NCI-H774 (cell line): Measurements from ENCODE around the gene PMCH.
"Not testable (repeated sequence)": the region's sequence is repeated elsewhere in the genome, so short reads cannot be mapped to it uniquely, and the experiment has no call there.

Source experiments
- DNase-seq: peaks from one replicate; lab custom pipeline; 2025; lab: John Stamatoyannopoulos, UW

Gene PMCH

GRCh38 chr12:102197789-102198188 is at the start of gene PMCH:
TSS of gene PMCH (minus strand) at chr12:102197833. CDS start at chr12:102197770, 63 bp downstream.
- DNase-seq = no peak

GRCh38 chr12:102240859-102241258 is 43.2 kb upstream of the PMCH start:
- DNase-seq = not testable (repeated sequence)

- DNase-seq = no peak
Measured at GRCh38 chr12:102234599-102234998, 37.0 kb upstream of the PMCH start.

GRCh38 chr12:102232446-102232845 is 34.8 kb upstream of the PMCH start:
- no peak for DNase-seq

GRCh38 chr12:102232036-102232435 is 34.4 kb upstream of the PMCH start:
- no peak for DNase-seq

GRCh38 chr12:102227954-102228353 is 30.3 kb upstream of the PMCH start:
- DNase-seq = no peak

GRCh38 chr12:102220736-102221135 is 23.1 kb upstream of the PMCH start:
- DNase-seq = no peak

GRCh38 chr12:102215992-102216691 is 18.5 kb upstream of the PMCH start:
- DNase-seq = no peak

GRCh38 chr12:102204025-102204424 is 6.4 kb upstream of the PMCH start:
- DNase-seq = no peak

GRCh38 chr12:102202556-102202955 is 4.9 kb upstream of the PMCH start:
- DNase-seq = no peak

- no peak for DNase-seq
Measured at GRCh38 chr12:102201436-102202061, 3.9 kb upstream of the PMCH start.

GRCh38 chr12:102195826-102196225 is 1.8 kb downstream of the PMCH start:
- DNase-seq = no peak

GRCh38 chr12:102182635-102183034 is 15.0 kb downstream of the PMCH start:
- no peak for DNase-seq

GRCh38 chr12:102174761-102175160 is 22.9 kb downstream of the PMCH start:
- no peak for DNase-seq

- DNase-seq = no peak
Measured at GRCh38 chr12:102174117-102174516, 23.5 kb downstream of the PMCH start.

- no peak for DNase-seq
Measured at GRCh38 chr12:102172436-102172835, 25.2 kb downstream of the PMCH start.

- no peak for DNase-seq
Measured at GRCh38 chr12:102171951-102172350, 25.7 kb downstream of the PMCH start.

- DNase-seq = peak; percentile 5
Measured at GRCh38 chr12:102169922-102170621, 27.6 kb downstream of the PMCH start.

- no peak for DNase-seq
Measured at GRCh38 chr12:102167821-102168604, 29.6 kb downstream of the PMCH start.

- no peak for DNase-seq
Measured at GRCh38 chr12:102163383-102163782, 34.2 kb downstream of the PMCH start.

- DNase-seq = not testable (repeated sequence)
Measured at GRCh38 chr12:102155206-102155605, 42.4 kb downstream of the PMCH start.

- not testable (repeated sequence) for DNase-seq
Measured at GRCh38 chr12:102147062-102147587, 50.5 kb downstream of the PMCH start.
